Stimulated activated CD4-positive, alpha-beta T cell treated with anti-CD3 and anti-CD28 coated beads, TNF-alpha, amount 100 ng/mL, for 4 hours (primary cell): ENCODE measurements around the gene KCNK6.
A peak's percentile ranks its signal among the peaks of the same experiment; 100 is the strongest.

Experiments
- DNase-seq, 3 experiments: peaks; one replicate each; pipeline ENCODE4 v3.0.0-alpha.2; 2020; ENCODE audit warnings: low read depth in 3 of 3

The KCNK6 gene

GRCh38 chr19:38298821-38299680 lies 20.6 kb upstream of the KCNK6 start:
- no peak for DNase-seq

DNA sequence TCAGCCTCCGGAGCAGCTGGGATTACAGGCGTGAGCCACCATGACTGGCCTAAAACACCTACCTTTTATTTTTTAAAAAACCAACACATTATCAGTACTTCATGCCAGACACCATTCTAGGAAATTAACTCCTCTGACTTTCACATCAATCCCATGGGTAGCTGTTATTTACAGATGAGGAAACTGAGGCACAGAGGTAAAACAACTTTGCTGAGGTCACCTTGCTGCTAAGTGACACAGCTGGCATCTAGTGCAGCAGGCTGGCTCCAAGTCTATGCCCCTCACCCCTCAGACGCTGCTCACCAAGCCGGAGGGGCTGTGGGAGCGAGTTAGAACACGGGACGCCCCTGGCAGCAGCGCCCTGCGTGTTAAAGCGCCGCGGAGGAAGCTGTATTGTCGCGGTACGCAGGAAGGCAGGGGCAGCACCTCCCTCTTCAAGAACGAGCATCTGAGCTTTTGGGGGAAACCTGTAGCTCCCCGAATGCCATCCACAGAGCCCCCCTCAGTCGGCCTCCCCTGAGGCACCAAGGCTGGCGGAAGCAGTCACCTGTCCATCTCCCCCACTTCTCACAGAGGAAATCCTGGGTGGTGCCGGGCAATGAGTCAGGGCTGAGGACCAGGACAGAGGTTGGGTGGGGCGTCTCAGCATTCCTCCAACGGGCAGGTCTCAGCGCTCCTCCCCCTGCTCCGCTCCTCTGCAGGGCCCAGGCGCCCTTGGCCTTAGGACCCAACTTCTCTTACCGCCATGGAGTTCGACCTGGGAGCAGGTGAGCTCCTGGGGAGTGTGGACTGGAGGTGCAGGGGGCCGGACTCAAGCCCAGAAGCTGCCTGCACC lies 15.9 kb upstream of the KCNK6 start, which contains the start of gene C19orf33:
TSS of gene C19orf33 (plus strand) at position 735 of the 835 bp plus-strand sequence. CDS start at position 746, 11 bp downstream.
- DNase-seq, result no peak

- no peak for DNase-seq
Observed at GRCh38 chr19:38304352-38304865, 15.2 kb upstream of the KCNK6 start.

DNA sequence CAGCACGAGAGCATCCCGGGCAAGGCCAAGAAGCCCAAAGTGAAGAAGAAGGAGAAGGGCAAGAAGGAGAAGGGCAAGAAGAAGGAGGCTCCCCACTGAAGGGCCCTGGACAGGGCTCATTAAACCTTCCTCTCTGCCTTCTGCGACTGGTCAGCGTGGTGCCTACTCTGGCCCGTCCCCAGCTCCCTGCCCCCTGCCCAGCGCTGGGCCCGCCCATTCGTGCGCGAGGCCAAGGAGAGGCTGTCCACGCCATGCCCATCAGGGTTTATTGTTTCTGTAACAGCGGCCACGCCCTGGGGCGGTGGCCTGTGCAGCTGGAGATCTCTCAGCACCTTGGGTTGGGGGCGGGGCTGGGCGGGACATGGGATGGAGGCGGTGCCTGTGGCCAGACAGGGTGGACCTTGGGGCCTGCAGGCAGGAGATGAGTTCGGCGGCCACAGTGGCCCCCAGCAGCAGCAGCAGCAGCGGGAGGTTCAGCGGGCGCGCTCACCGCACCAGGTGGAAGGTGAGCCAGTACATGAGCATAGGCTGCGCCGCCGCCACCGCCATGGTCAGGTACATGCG lies 14.7 kb upstream of the KCNK6 start:
- DNase-seq, result no peak

GRCh38 chr19:38306236-38306635 lies 13.4 kb upstream of the KCNK6 start:
- DNase-seq, result no peak

DNA sequence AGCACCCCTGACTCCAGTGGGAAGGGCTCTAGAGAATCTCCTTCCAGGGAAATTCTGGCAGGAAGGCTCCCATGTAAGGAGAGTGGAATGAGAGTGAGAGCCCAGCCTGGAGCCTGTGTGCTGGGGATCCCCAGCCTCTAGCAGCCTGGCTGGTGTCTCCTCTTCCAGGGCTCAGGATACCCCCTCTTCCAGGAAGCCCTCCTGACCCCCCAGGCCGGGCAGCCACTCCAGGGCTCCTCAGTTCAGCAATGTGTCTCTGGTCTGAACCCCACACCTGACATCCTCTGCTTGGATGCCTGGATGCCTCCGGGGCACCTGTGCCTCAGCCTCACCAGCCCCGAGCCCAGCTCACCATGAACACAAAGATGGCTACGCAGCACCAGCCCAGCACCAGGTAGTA lies 12.6 kb upstream of the KCNK6 start:
- no peak for DNase-seq

DNA sequence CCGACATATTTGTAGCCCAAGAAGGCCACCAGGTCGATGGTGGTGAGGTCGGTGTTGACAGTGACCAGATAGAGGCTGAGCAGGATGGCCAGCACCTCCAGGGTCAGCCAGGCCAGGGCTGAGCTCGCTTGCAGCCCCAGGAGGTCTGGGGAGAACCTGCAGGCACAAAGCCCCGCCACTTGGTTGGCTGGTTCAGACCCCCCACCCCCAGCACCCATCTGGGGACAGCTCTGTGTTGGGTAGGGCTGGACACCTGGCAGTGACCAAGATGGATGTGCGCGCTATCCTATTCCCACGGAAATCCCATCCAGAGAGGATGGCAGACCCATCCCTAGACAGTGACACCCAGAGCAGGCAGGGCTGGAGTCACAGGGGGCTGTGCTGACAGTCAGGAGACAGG lies 12.0 kb upstream of the KCNK6 start:
- DNase-seq, result no peak

DNA sequence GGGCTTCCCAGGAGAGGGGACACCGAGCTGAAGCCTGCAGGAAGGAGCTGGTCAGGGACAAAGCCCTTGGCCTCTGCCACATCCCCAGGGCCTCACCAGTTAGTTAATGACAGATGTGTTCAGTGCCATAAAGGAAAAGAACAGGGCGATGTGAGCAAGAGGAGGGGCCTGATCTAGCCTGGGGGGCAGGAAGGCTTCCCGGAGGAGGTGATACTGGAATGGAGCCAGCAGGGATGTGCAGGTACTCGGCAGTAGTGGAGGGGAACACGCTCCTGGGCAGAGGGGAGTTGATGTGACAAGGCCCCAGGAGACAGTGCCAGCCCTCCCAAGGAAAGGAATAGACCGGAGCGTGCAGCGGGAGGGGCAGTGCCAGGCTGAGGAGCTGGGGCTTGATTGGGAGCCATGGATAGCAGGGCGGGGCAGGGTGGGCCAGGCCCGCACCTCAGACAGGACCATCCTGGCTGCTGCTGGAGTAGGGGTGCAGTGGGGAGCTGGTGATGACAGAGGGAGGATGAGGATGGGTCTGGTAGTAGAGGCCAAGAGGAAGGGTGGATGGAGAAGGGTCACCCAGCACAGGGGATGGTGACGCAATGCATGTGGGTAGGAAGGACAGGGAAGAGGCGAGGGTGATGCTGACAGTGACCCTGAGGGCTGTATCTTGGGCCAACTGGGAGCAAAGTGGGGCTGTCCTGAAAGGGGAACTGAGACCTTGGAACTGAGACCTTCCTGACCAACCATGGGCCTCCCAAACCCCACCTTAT lies 11.5 kb upstream of the KCNK6 start:
- DNase-seq, result no peak

GRCh38 chr19:38308926-38309614 lies 10.6 kb upstream of the KCNK6 start:
- no peak for DNase-seq

GRCh38 chr19:38309615-38310278 lies 9.9 kb upstream of the KCNK6 start:
- no peak for DNase-seq

GRCh38 chr19:38310279-38310670 lies 9.4 kb upstream of the KCNK6 start:
- DNase-seq, result no peak

DNA sequence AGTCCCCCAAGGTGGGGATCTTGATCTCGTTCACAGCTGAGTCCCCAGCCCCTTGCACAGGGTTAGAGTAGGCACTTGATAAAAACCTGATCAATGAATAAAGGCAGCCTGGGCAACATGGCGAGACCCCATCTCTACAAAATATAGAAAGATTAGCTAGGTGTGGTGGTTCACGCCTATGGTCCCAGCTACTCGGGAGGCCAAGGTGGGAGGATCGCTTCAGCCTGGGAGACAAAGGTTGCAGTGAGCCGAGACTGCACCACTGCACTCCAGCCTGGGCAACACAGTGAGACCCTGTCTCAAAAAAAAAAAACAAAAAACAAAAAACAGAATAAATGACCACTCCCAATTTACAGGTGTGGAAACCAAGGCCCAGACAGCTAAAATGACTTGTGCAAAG lies 8.7 kb upstream of the KCNK6 start:
- DNase-seq, result no peak

DNA sequence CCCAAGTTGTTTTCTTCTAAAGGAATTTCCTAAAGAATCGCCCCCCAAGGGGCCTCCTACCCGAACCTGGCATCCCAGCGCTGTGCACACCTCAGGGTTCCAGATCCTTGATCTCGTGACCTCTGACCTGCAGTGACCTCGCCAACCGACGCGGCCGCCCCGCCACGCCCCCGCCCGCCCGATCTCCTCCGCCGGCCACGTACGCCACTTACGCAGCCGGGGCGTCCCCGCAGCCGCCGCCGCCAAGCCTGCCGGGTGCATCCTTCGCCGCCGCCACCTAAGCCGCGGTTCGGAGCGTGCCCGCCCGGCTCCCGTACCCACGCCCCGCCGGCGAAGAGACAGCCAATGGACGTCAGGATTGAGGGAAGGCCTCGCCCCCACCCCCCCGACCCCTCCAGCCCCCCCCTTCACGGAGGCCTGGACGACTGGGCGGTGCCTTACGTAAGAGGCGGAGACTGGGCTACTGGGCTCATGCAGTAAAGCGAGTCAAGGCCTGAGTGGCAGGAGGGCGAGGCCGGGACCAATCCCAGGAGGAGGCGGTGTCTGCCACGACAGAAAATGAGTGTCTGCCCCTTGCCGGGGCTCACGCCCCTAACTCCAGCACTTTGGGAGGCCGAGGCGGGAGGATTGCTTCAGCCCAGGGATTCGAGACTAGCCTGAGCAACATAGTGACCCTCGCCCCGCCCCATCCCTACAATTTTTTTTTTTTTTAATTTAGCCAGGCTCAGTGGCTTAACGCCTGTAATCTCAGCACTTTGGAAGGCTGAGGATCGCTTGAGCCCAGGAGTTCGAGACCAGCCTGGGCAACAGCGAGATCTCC lies 3.8 kb upstream of the KCNK6 start, which contains the start of gene YIF1B:
TSS of gene YIF1B (minus strand) at position 291 of the 820 bp plus-strand sequence. CDS start at position 261, 30 bp downstream.
- peak; percentile 85 to 88 (median 88) for DNase-seq

GRCh38 chr19:38316477-38317067 lies 3.1 kb upstream of the KCNK6 start:
- DNase-seq, result no peak

- no peak for DNase-seq
Observed at GRCh38 chr19:38317104-38317612, 2.5 kb upstream of the KCNK6 start.

- DNase-seq, result no peak
Observed at GRCh38 chr19:38318660-38319059, 985 bp upstream of the KCNK6 start.

GRCh38 chr19:38320969-38321339 lies 1.3 kb downstream of the KCNK6 start:
- DNase-seq, result no peak

DNA sequence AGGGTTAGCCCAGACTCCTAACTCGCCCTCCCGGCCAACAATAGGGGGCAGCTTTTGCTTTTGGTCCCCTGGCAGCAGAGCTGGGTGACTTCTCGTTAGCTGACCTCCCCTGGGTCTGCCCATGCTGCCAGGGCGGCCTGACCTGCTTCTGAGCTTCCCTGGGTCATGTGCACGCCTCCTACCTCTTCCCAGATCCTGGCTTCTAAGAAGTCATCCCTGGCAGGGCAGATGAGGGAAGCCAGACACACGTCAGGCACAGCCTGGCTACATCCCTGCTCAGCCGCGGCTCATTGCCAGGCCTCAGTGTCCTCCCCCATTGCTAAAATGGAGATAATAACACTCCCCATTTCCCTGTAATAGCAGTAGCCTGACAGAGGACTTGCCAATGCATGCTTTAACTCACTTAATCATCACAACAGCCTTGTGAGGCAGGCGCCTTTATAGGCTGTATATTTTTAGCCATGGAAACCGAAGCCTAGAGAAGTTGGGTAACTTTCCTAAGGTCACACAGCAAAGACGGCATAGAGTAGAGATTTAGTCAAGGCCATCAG lies 2.1 kb downstream of the KCNK6 start:
- DNase-seq, result no peak
